NCI-H2227 (cell line): ENCODE data around the gene KCNT2.
"Not testable (repeated sequence)": the region's sequence is repeated elsewhere in the genome, so short reads cannot be mapped to it uniquely, and the experiment has no call there.

ENCODE experiments used
- DNase-seq: peaks from one replicate; lab custom pipeline; 2025; ENCODE audit not compliant: unreplicated experiment; lab: John Stamatoyannopoulos, UW

The KCNT2 gene

DNA sequence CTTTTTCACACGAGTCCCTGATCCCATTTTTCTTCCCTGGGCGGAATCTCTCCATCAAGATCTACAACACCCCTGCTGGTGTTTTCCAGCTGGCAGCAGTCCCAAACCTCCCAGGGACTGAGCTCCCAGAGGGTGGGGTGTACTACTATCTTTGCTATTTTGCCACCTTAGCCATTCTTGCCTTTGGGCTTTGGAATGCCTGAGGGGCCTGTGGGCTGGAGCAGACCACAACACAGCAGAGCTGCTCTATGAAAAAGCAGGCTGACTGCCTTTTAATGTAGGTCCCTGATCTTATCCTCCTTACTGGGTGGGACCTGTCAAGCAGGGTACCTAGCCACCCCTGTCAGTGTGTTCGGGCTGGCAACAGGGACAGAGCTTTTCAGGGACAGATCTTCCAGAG, 91.9 kb downstream of the KCNT2 start:
- no peak for DNase-seq

GRCh38 chr1:196515904-196516303, 92.3 kb downstream of the KCNT2 start:
- DNase-seq: no peak

- DNase-seq: no peak
These were observed 94.4 kb downstream of the KCNT2 start for GRCh38 chr1:196513821-196514220.

DNA sequence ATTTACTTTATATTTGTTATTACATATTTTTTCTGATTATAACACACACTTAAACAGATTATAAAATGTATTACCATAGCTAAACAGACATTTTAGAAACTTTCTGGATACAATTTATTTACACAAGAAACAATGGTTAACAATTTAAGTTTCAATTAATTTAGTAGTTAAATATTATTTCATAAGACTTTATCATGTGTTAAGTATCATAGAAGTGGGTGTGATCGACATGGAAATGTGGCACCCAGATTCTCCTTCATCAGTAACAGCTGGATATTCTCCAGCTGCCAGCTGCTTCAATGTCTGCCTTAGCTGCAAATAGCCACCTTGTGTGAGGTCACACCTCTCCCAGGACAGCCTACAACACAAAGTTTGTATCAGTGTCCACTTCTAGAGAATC, 97.8 kb downstream of the KCNT2 start:
- no peak for DNase-seq

- not testable (repeated sequence) for DNase-seq
These were observed 104.0 kb downstream of the KCNT2 start for GRCh38 chr1:196504224-196504623.

DNA sequence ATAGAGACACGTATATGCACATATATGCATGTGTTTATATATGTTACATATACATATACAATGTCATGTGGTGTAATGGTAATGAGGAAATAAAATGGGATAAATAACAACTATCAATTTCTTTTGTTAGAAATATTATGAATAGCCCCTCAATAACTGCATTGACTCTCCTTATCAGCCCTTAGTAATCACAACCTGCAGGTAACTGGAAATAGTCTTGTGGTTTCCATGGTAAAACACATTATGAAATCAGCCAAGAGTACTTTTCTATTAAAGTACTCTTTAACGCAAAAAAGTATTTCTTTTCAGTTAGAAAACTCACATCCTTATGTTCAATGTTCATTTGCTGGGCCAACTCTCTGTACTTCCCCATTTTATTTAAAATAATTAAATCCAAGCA, 105.8 kb downstream of the KCNT2 start:
- DNase-seq: no peak

DNA sequence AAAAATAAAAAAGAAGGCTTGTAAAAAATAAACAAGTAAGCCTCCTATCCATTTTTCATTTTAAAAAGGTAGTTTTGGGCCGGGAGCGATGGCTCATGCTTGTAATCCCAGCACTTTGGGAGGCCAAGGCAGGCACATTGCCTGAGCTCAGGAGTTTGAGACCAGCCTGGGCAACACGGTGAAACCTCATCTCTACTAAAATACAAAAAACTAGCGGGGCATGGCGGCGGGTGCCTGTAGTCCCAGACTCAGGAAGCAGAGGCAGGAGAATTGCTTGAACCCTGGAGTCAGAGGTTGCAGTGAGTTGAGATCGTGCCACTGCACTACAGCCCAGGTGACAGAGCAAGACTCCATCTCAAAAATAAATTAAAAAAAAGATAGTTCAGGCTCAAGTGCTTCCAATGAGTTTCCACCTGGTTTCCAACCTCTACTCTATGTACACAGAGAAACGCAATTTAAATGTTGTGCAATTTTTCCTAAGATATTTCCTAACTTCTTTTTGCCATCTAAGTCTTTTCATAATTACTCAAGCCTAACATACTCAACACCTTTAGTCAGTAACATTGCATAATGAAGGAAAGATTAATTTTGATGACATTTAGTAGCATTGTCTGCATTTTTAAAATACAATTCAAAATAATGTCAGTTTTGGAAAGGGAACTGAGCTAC, 106.3 kb downstream of the KCNT2 start:
- no peak for DNase-seq

DNA sequence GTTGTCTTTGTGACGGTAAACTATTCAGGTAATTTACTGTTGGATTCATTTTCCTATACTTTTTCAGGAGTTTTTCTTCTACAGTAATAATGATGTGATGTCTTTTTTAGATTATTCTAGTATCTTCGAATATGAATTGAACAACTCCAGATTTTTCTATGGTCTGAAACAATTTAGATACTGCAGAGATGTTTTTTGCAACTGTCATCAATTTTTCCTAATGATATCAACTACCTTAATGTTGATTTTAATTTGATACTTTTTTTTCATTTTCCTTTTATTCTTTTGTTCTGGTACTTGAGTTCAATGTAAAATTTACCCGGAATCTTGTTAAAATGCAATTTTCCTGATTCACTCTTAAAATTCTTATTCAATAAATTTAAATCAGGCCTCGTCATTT, 110.4 kb downstream of the KCNT2 start:
- DNase-seq: no peak

DNA sequence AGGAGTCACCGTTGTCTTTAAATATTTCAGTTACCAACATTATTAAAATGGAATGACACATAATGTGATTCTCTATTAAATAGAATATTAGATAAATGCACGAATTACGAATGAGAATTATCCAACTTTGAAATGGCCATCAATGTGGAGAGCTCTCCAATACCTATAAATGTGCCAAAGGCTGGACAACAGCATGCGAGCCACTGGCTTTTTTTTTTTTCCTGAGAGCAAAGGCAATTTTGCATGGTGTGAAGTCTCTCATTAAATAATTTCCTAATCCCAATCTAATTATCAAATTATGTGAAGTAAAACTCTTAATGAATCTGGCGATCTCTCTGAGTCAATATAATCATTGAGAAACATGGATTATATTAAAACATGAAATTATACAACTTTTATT, 113.5 kb downstream of the KCNT2 start:
- no peak for DNase-seq

GRCh38 chr1:196493881-196494280, 114.4 kb downstream of the KCNT2 start:
- DNase-seq: no peak

DNA sequence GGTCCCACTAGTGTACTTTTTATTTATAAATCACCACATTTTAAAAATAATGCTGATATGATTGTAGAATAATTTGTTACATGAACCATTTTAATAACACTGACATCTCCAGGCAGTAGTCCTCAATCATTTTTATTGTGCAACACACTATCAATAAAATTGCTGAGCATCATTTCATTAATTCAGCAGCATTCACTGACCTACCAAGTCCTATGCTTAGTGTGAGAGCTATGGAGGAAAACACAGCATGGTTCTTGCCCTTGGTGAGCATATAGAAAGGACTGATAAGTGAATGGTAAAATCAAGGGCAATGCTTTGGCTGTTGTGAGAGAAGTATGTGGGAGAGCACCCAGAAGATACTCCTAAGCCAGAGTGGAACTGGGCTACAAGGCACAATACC, 119.7 kb downstream of the KCNT2 start:
- DNase-seq: no peak

- DNase-seq: no peak
These were observed 121.9 kb downstream of the KCNT2 start for GRCh38 chr1:196486346-196486745.

DNA sequence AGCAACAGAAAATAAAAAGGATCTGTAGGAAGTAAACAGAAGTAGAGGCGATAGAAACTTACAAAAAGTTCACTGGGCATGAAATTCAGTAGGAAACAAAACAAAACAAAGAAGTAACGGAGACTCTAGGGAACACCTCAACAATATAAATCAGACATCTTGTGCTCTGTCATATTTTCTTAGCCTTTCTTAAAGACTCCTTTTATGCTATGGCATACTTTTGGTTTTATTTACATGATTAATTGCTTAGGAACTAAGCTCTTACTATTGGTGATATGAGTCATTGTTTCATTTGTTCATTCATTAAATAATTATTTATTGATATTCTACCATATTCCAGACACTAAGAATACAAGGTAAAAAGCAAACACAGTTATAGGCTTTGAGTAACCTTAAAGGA, 126.6 kb downstream of the KCNT2 start:
- DNase-seq: no peak

- DNase-seq: no peak
These were observed 131.0 kb downstream of the KCNT2 start for GRCh38 chr1:196477262-196477661.

DNA sequence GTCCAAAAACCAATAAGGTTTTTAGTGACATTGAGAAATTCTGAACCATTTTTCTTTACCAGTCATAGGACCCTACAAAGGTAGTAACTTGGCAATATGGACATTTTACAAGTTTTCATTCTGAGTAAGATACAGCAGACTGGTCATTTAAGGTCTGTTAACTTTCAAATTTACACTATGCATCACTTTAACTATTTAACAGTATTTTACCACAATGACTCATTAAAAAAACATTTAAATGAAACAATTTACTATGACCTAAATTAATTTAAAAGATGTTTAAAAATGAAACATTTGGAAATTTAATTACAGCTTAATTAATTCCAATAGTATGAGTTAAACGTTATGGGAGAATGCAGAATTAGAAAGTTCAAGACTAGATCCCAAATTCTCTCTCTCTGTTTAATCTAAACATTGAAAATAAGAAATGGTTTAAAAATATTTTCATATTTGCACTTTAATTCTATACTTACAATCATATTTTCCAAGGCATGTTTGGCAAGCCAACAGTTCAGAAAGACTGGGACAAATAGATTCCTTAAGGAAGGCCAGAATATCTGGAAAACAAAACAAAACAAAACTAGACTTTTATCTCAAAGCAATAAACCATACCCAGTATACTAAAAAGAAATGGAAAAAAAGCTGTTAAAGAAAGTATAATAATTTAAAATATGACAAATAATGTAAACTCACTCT, 140.9 kb downstream of the KCNT2 start:
- no peak for DNase-seq

- DNase-seq: no peak
These were observed 141.6 kb downstream of the KCNT2 start for GRCh38 chr1:196466654-196467053.

DNA sequence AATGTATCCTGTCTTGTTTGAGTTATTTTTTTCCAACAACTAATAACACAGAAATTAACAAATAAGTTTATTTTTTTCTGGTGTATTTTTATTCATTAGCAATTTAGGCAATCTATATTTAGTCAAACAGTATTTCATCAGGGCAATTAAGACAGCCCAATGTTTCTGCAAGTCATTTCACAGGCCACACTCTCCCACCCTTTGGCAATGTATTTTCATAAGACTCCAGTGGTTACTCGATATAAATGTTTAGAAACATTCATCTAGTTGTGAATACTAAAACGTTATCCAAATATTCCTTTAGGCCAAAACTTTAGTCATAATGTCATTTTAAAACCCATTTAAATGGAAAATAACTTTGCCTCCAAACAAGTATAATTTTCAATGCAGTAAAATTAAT, 142.1 kb downstream of the KCNT2 start:
- no peak for DNase-seq

- DNase-seq: no peak
These were observed 143.7 kb downstream of the KCNT2 start for GRCh38 chr1:196464480-196464941.

GRCh38 chr1:196462086-196462485, 146.2 kb downstream of the KCNT2 start:
- DNase-seq: no peak

DNA sequence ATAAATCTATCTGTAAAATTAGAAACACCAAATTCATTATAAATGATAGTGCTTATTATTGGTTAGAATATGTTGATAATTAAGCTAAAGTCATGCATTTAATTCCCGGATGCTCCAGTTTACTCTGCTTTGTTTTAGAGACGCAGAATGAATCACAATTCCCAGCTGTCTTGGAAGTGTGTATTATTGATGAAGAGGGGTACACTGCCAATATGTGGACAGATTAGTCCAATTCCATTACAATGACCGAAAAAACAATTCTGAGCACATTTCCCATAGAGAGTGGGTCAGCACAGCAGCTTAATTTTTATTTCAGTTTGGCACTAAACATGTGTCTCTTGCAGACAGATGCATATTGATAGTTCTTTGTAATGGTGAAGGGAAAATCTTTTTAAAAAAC, 146.7 kb downstream of the KCNT2 start:
- no peak for DNase-seq

DNA sequence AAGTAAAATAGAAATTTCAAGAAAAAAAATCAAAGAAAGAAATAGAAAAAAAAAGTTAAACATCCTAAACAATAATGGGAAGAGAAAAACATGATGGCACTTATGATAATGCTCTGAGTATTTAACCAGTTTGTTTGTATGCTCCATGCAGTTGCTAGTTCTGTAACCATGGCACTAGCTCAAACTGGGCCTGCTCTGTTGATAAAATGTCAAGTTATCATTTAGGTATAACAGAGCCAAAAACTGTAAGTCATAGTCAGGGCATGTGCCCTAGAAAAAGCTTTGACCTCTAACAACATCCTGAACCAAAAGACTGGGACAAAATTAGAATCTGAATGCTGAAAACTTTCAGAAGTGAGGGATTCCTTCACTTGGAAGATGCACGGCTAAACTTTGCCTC, 148.9 kb downstream of the KCNT2 start:
- DNase-seq: no peak

DNA sequence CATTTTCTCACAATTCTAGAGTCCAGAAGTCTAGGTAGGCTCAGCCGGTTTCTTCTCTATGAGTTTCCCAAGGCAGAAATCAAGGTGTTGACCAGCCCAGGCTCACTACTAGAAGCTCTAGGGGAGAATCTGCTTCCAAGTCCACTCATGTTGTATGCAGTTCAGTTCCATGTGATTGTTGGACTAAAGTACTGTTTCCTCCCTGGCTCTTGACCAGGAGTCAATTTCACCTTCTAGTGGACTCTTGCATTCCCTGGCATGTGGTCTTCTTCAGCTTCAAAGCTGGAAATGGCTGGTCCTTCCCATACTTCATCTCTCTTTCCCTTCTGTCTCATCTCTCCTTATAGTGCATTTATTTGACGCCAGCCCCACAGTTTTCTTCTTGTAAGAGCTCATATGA, 153.4 kb downstream of the KCNT2 start:
- DNase-seq: no peak

GRCh38 chr1:196451103-196451502, 157.1 kb downstream of the KCNT2 start:
- DNase-seq: no peak
